ENCODE measurements around the gene ZNF496. TPM values are rescaled to one million over a fixed set of nuclear protein-coding genes. Genes with fewer than 3 reads are reported as not detected.
A peak's percentile ranks its signal among the peaks of the same experiment; 100 is the strongest.
"Not testable (repeated sequence)": the region's sequence is repeated elsewhere in the genome, so short reads cannot be mapped to it uniquely, and the experiment has no call there.

Gene ZNF496
- 10 to 100 TPM; 11.4 to 14.1 TPM for total RNA-seq
- long read RNA-seq, full-length matches to known transcripts: 1 of 6 reads
- long read RNA-seq, partial matches to known transcripts: 0 of 6 reads
- long read RNA-seq, other reads (novel, unspliced or antisense): 5 of 6 reads

- DNase-seq (peak; percentile 77 to 84), ATAC-seq (peak; percentile 80)
- intact Hi-C loops (cut with DNase I, micrococcal nuclease): no loop called here
These were observed at the start of gene ZNF496 for GRCh38 chr1:247331525-247332214. Gene ZNF496 (minus strand): TSS chr1:247331867. CDS start chr1:247329578, 2,289 bp downstream.

DNA sequence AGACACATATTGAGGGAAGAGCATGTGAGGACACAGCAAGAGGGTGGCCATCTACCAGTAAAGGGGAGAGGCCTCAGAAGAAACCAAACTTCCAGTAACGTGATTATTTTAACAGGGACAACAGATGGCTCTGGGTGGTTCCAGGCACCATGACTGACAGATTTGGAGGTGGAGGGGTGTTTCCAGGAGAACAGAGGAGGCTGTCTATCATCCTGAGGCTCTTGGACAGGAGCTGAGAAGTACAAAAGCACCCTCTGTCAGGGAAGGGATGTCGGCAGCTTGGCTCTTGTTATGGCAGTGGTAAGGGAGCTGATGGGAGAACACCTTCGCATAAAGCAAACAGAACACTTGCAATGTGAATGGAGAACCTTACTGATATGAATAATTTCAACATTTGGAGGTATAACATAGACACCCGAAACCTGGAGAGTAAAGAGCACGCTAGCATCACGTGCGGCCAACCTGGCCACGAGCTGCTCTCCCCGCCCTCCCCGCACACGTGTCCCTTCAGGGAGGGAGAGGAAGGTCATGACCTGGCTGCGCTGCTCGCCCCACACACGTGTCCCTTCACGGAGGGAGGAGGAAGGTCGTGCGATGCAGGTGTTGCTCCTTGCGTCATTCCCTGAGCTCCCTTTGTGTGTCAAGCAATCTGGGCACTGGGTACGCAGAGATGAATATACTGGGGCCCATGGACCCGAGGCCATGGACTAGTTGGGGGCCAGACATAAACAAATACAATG lies 46.8 kb upstream of the ZNF496 start:
- ATAC-seq (no peak), DNase-seq (no peak)
- intact Hi-C loops (cut with DNase I, micrococcal nuclease): no loop called here

DNA sequence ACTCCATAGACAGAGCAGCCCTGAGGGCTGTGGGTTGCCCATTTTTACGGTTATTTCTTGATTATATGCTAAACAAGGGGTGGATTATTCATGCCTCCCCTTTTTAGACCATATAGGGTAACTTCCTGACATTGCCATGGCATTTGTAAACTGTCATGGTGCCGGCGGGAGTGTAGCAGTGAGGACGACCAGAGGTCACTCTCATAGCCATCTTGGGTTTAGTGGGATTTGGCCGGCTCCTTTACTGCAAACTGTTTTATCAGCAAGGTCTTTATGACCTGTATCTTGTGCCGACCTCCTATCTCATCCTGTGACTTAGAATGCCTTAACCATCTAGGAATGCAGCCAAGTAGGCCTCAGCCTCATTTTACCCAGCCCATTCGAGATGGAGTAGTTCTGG lies 46.0 kb upstream of the ZNF496 start:
- ATAC-seq; intact Hi-C loops (cut with DNase I, micrococcal nuclease); DNase-seq: not testable (repeated sequence)

DNA sequence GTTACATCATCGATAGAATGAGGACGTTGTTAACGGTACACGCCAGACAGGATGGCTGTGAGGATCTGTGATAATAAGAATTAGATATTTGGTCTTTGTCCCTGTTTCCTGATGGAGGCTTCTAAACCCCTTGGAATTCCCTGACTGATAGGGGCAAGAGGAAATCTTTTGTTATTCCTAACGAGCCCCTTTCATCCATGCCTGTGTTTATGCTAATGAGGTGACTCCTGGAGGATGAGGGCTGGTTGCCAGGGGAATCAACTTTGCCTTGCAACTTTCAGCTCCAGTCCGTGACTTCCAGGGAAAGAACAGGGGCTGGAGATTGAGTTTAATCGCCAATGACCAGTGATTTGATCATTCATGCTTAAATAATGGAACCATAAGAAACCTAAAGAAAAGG lies 45.0 kb upstream of the ZNF496 start:
- intact Hi-C loops (cut with DNase I, micrococcal nuclease): no loop called here
- DNase-seq (no peak), ATAC-seq (no peak)

- DNase-seq: no peak
- no peak for ATAC-seq
- intact Hi-C loops (cut with DNase I, micrococcal nuclease): no loop called here
These were observed 44.1 kb upstream of the ZNF496 start for GRCh38 chr1:247375747-247376146.

- ATAC-seq; intact Hi-C loops (cut with DNase I, micrococcal nuclease); DNase-seq: not testable (repeated sequence)
These were observed 43.1 kb upstream of the ZNF496 start for GRCh38 chr1:247374651-247375334.

DNA sequence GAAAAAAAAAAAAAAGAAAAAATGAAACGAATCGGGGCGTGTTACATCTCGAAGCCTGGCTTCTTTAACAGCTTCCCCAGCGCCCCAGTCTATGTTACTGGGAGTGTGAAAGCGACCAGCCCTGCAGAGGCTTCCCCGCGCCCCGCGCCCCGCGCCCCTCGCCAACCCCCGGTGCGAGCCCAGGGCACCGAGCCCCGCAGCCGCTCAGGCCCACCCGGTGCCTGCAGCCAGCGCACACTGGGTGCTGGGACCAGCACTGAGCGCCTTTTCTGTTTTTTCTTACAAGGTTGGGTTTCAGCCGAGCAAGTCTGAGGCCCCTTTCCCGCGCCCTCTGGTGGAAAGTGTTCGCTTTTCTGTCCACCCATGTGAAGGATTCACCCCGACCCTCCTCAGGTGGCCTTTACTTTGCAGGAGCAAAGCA lies 42.1 kb upstream of the ZNF496 start:
- intact Hi-C loops (cut with DNase I, micrococcal nuclease): no loop called here
- peak; percentile 71 for ATAC-seq

GRCh38 chr1:247371801-247372259 lies 40.2 kb upstream of the ZNF496 start:
- ATAC-seq (no peak), DNase-seq (no peak)
- intact Hi-C loops (cut with DNase I, micrococcal nuclease): no loop called here

More for the DNA sequence above, 42.1 kb upstream of the ZNF496 start:
- DNase-seq: peak in 1 of 2 donors; percentile 71

DNA sequence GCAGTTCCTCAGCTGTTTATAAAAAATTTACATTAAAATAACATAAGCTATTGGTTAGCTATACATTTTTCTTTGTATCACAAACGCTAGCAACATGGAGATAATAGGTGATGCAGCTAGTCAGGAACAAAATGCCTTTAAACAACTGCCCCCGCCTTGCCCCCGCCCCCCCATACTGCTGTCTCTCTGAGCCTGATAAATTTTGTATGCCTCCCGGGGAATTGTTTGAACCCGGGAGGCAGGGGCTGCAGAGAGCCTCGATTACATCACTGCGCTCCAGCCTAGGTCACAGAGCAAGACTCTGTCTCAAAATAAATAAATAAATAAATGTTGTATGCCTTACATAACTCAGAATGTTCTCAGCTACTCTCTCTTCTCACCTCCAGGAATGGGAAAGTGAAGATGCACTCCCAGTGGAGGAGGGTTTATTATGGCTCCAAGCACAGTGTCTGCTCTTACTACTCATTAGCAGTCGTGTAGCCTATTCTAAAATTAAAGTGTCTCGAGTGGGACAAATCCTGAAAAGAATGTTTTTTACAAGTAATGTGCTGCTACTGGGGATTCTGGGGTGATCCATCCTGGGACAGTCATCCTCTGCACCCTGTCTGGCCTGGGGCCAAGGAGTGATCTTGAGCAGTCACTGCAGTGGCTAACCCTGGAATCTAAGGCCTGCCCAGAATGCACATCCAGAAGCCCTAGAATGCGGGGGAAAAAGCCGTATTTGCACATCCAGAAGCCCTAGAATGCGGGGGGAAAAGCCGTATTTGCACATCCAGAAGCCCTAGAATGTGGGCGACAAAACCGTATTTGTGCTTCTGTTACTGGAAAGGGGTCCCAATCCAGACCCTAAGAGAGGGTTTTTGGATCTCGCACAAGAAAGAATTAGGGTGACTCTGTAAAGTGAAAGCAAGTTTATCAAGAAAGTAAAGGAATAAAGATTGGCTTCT lies 39.4 kb upstream of the ZNF496 start:
- DNase-seq: no peak
- intact Hi-C loops (cut with DNase I, micrococcal nuclease): no loop called here

DNA sequence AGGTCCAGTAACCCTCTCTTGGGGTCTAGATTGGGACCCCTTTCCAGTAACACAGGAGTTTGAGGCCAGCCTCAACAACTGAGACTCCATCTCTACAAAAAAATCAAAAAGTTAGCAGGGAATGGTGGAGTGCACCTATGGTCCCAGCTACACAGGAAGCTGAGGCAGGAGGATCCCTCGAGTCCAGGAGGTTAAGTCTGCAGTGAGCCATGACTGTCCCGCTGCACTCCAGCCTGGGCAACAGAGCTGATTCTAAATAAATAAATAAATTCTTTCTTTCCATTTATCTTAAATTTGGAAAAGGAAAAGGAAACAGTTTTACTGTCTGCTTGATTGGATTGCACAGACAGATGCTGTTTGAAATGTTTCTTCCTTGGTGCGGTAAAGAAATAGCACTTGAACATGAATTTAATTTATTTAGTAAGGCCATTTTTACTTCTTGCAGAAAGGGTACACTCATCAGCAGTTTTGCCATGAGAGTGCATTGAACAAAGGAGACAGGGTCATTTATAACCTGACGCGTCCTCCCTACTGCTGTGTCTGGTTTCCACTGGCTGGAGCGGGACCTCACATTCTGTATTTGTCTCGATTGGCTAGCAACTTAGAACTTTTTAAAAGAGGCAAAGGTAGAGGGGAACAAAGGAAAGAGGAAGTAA lies 37.0 kb upstream of the ZNF496 start:
- intact Hi-C loops (cut with DNase I, micrococcal nuclease): no loop called here
- DNase-seq: no peak
- no peak for ATAC-seq

More for the DNA sequence above, 39.4 kb upstream of the ZNF496 start:
- no peak for ATAC-seq

DNA sequence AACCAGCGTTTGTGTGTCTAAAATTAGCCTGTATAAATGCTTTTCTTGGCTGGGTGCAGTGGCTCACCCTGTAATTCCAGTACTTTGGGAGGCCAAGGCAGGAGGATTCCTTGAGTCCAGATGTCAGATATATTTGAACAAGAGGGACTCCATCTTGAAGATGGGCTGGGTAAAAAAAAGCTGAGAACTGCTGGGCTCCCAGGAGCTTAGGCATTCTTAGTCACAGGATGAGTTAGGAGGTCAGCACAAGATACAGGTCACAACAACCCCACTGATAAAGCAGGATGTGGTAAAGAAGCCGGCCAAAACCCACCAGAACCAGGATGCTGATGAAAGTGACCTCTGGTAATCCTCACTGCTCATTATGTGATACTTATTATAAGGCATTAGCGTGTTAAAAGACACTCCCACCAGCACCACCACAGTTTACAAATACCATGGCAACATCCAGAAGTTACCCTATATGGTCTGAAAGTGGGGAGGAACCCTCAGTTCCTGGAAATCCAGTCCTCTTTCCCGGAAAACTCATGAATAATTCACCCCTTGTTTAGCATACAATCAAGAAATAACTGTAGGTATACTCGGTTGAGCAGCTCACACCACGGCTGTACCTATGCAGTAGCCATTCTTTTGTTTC lies 36.2 kb upstream of the ZNF496 start:
- ATAC-seq (no peak), DNase-seq (no peak)
- intact Hi-C loops (cut with DNase I, micrococcal nuclease): no loop called here

- DNase-seq (no peak), ATAC-seq (no peak)
- intact Hi-C loops (cut with DNase I, micrococcal nuclease): no loop called here
These were observed 35.4 kb upstream of the ZNF496 start for GRCh38 chr1:247366926-247367645.

DNA sequence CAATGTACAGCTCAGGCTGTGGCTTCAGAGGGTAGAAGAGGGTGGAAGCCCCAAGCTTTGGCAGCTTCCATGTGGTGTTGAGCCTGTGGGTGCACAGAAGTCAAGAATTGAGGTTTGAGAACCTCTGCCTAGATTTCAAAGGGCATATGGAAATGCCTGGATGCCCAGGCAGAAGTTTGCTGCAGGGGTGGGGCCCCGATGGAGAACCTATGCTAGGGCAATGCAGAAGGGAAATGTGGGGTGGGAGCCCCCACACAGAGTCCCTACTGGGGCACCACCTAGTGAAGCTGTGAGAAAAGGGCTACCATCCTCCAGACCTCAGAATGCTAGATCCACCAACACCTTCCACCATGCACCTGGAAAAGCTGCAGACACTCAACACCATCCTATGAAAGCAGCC lies 34.7 kb upstream of the ZNF496 start:
- DNase-seq; intact Hi-C loops (cut with DNase I, micrococcal nuclease); ATAC-seq: not testable (repeated sequence)

GRCh38 chr1:247365023-247365422 lies 33.4 kb upstream of the ZNF496 start:
- intact Hi-C loops (cut with DNase I, micrococcal nuclease): no loop called here
- DNase-seq (no peak), ATAC-seq (no peak)

DNA sequence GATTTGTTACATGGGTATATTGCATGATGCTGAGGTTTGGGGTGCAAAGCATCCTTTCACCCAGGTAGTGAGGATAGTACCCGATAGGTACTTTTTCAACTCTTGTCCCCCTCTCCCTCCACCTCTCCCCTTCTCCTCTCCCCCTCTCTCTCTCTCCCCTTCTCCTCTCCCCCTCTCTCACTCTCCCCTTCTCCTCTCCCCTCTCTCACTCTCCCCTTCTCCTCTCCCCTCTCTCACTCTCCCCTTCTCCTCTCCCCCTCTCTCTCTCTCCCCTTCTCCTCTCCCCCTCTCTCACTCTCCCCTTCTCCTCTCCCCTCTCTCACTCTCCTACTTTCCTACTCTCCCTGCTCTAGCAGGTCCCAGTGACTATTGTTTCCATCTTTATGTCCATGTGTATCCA lies 31.3 kb upstream of the ZNF496 start:
- ATAC-seq; DNase-seq; intact Hi-C loops (cut with DNase I, micrococcal nuclease): not testable (repeated sequence)

DNA sequence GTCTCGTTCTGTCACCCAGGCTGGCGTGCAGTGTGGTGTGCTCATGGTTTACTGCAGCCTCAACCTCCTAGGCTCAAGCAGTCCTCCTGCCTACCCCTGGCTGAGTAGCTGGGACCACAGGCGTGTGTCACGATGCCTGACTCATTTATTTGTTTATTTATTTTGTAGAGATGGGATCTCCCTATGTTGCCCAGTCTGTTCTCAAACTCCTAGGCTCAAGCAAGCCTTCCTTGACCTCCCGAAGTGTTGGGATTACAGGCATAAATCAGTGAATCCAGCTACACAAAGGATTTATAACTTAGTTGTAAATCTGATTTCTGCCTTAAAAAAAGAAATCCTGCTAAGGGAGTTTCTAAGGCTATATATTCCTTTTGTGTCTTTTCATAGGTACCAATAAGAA lies 30.5 kb upstream of the ZNF496 start:
- DNase-seq (no peak), ATAC-seq (no peak)
- intact Hi-C loops (cut with DNase I, micrococcal nuclease): no loop called here
